Neural progenitor cell (in vitro differentiated cells): ENCODE data around the gene EPHA1. TPM values are rescaled to one million over a fixed set of nuclear protein-coding genes. Genes with fewer than 3 reads are reported as not detected.

Experiments used
- DNase-seq: peaks from one replicate; pipeline ENCODE4 v3.0.0-alpha.2; 2016; ENCODE audit warnings: low spot score
- H2AFZ ChIP-seq: fragments of 200-600 bp; sonication (generic); replicated peaks from 2 replicates; pipeline ENCODE4 v1.6.1; 2016; ENCODE audit warnings: antibody characterized with exemption
- H3F3A ChIP-seq: fragments of 200-600 bp; sonication (generic); 2 replicates; pipeline ENCODE4 v1.6.1; 2016; ENCODE audit warnings: antibody characterized with exemption, low read depth
- H3K27ac ChIP-seq: fragments of 200-600 bp; sonication (generic); 2 replicates; pipeline ENCODE4 v1.5.1; 2016; ENCODE audit warnings: mild to moderate bottlenecking
- H3K27me3 ChIP-seq: fragments of 200-600 bp; sonication (generic); 2 replicates; pipeline ENCODE4 v1.6.1; 2016; ENCODE audit warnings: mild to moderate bottlenecking, moderate library complexity
- H3K36me3 ChIP-seq: fragments of 200-600 bp; sonication (generic); 2 replicates; pipeline ENCODE4 v1.5.1; 2016
- H3K4me1 ChIP-seq: fragments of 200-600 bp; sonication (generic); 2 replicates; pipeline ENCODE4 v1.6.1; 2016; ENCODE audit warnings: mixed run types
- H3K4me2 ChIP-seq: fragments of 200-600 bp; sonication (generic); 2 replicates; pipeline ENCODE4 v1.6.1; 2016
- H3K4me3 ChIP-seq: fragments of 200-600 bp; sonication (generic); 2 replicates; pipeline ENCODE4 v1.5.1; 2016
- H3K79me2 ChIP-seq: fragments of 200-600 bp; sonication (generic); 2 replicates; pipeline ENCODE4 v1.6.1; 2016; ENCODE audit warnings: low read depth
- H3K9ac ChIP-seq: fragments of 200-600 bp; sonication (generic); 2 replicates; pipeline ENCODE4 v1.6.1; 2016
- H3K9me3 ChIP-seq: fragments of 200-600 bp; sonication (generic); 2 replicates; pipeline ENCODE4 v1.5.1; 2016; ENCODE audit warnings: low read depth
- H4K20me1 ChIP-seq: fragments of 200-600 bp; sonication (generic); 2 replicates; pipeline ENCODE4 v1.6.1; 2016; ENCODE audit warnings: low read depth
- H3K27ac Mint-ChIP-seq: 3 replicates; pipeline ENCODE4 v1.8.0; 2021; ENCODE audit warnings: mixed read lengths
- H3K27me3 Mint-ChIP-seq: 2 replicates; pipeline ENCODE4 v1.8.0; 2022; ENCODE audit warnings: low read depth, mild to moderate bottlenecking, inconsistent platforms, moderate library complexity, mixed read lengths; ENCODE audit not compliant: insufficient read depth
- H3K36me3 Mint-ChIP-seq: 3 replicates; pipeline ENCODE4 v1.8.0; 2021; ENCODE audit warnings: mixed read lengths
- H3K4me1 Mint-ChIP-seq: 3 replicates; pipeline ENCODE4 v1.8.0; 2021; ENCODE audit warnings: mixed read lengths
- H3K4me3 Mint-ChIP-seq: 3 replicates; pipeline ENCODE4 v1.8.0; 2021; ENCODE audit warnings: mild to moderate bottlenecking, moderate library complexity, mixed read lengths
- H3K9me3 Mint-ChIP-seq: 3 replicates; pipeline ENCODE4 v1.8.0; 2020; ENCODE audit warnings: mixed read lengths
- CTCF ChIP-seq: fragments of 200-600 bp; sonication (generic); IDR thresholded peaks from 2 replicates; pipeline ENCODE4 v1.5.1; 2017; ENCODE audit warnings: antibody characterized with exemption, mild to moderate bottlenecking
- EZH2 ChIP-seq: fragments of 200-600 bp; sonication (generic); IDR thresholded peaks from 2 replicates; pipeline ENCODE4 v1.6.1; 2017; ENCODE audit warnings: antibody characterized with exemption, mild to moderate bottlenecking, moderate library complexity
- EZH2phosphoT487 ChIP-seq: fragments of 200-600 bp; sonication (generic); IDR thresholded peaks from 2 replicates; pipeline ENCODE4 v1.6.1; 2017; ENCODE audit warnings: antibody characterized with exemption
- total RNA-seq: library from RNA; depleted of rRNA; stranded (reverse); fragments of >200 nt; gene quantifications from 2 replicates; pipeline ENCODE4 v1.2.3, GENCODE V29; 2015; ENCODE audit warnings: low replicate concordance

Gene EPHA1
- total RNA-seq, 1 donor from 2014 or later: 4.1 TPM

GRCh38 chr7:143455942-143456341 is 47.3 kb upstream of the EPHA1 start:
- Histone ChIP-seq H2AFZ (no peak overlapping the region), H3K27ac (no peak overlapping the region), H3K36me3 (no peaks in the 10 kb centered on the region), H3K4me2 (no peak overlapping the region), H3K4me3 (no peak overlapping the region), H3K27me3 (no peaks in the 10 kb centered on the region), H3F3A (no peaks in the 10 kb centered on the region), H3K9ac (no peak overlapping the region), H4K20me1 (no peaks in the 10 kb centered on the region), H3K4me1 (no peaks in the 10 kb centered on the region), H3K9me3 (no peaks in the 10 kb centered on the region), H3K79me2 (no peaks in the 10 kb centered on the region)
- H3K36me3 Mint-ChIP-seq: no peaks in the 10 kb centered on the region
- peaks cover 4% of the 10 kb centered on the region for H3K27me3 Mint-ChIP-seq
- DNase-seq: no peak
- H3K9me3 Mint-ChIP-seq: peaks cover 14% of the 10 kb centered on the region
- TF ChIP-seq EZH2 (no peak), EZH2phosphoT487 (no peak), CTCF (no peak)
- peaks cover 31% of the 10 kb centered on the region for H3K4me1 Mint-ChIP-seq
- H3K4me3 Mint-ChIP-seq: no peak overlapping the region
- no peak overlapping the region for H3K27ac Mint-ChIP-seq

GRCh38 chr7:143455491-143455890 is 46.8 kb upstream of the EPHA1 start:
- no peaks in the 10 kb centered on the region for H3K9me3 ChIP-seq
- no peaks in the 10 kb centered on the region for H3K4me1 ChIP-seq
- no peak overlapping the region for H3K4me2 ChIP-seq
- H3K27ac Mint-ChIP-seq: peak overlapping the region; percentile 44
- TF ChIP-seq EZH2: no peak
- TF ChIP-seq EZH2phosphoT487: no peak
- no peak overlapping the region for H3K4me3 ChIP-seq
- H3K79me2 ChIP-seq: no peaks in the 10 kb centered on the region
- H3K27ac ChIP-seq: no peak overlapping the region
- no peaks in the 10 kb centered on the region for H3K27me3 ChIP-seq
- peak overlapping the region; percentile 61 for H2AFZ ChIP-seq
- peaks cover 31% of the 10 kb centered on the region for H3K4me1 Mint-ChIP-seq
- H3K9me3 Mint-ChIP-seq: peaks cover 9% of the 10 kb centered on the region
- H3K27me3 Mint-ChIP-seq: peaks cover 4% of the 10 kb centered on the region
- H3K36me3 ChIP-seq: no peaks in the 10 kb centered on the region
- no peak overlapping the region for H3K9ac ChIP-seq
- no peak overlapping the region for H3K4me3 Mint-ChIP-seq
- no peaks in the 10 kb centered on the region for H4K20me1 ChIP-seq
- H3K36me3 Mint-ChIP-seq: no peaks in the 10 kb centered on the region
- no peak for DNase-seq
- H3F3A ChIP-seq: no peaks in the 10 kb centered on the region

- H3K9me3 ChIP-seq: no peaks in the 10 kb centered on the region
- H3K9me3 Mint-ChIP-seq: peaks cover 7% of the 10 kb centered on the region
- H2AFZ ChIP-seq: no peak overlapping the region
- no peaks in the 10 kb centered on the region for H3K36me3 Mint-ChIP-seq
- no peaks in the 10 kb centered on the region for H3K4me1 ChIP-seq
- H3K27me3 Mint-ChIP-seq: peaks cover 4% of the 10 kb centered on the region
- TF ChIP-seq CTCF (no peak), EZH2 (no peak), EZH2phosphoT487 (no peak)
- H3K4me1 Mint-ChIP-seq: peaks cover 31% of the 10 kb centered on the region
- H3K27ac Mint-ChIP-seq: no peak overlapping the region
- no peak overlapping the region for H3K4me3 Mint-ChIP-seq
- H4K20me1 ChIP-seq: no peaks in the 10 kb centered on the region
- no peaks in the 10 kb centered on the region for H3K79me2 ChIP-seq
- H3F3A ChIP-seq: no peaks in the 10 kb centered on the region
- H3K27ac ChIP-seq: no peak overlapping the region
- H3K9ac ChIP-seq: no peak overlapping the region
- H3K27me3 ChIP-seq: no peaks in the 10 kb centered on the region
- no peak overlapping the region for H3K4me2 ChIP-seq
- no peak for DNase-seq
- H3K36me3 ChIP-seq: no peaks in the 10 kb centered on the region
- no peak overlapping the region for H3K4me3 ChIP-seq
Observed at GRCh38 chr7:143454091-143454680, 45.5 kb upstream of the EPHA1 start.

DNA sequence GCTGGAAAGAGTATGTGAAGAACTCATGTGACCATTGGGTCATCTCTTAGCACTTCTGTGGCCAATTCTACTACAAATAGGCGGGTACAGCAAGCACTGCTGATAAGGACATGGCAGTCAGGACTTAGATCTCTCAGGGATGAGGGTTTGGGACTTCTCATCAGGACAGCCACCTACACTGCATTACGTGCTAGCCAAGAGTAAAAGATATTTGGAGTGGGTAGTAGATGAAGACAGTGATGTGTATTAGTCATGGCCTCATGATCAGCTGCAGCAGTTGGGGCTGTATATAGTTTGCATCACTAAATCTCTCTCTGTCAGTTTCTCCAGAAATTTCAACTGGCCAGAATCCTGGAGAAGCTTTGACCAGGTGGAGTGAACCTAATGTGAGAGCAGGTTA is 43.8 kb upstream of the EPHA1 start:
- Mint-ChIP-seq H3K4me1 (peaks cover 36% of the 10 kb centered on the region), H3K36me3 (no peaks in the 10 kb centered on the region), H3K9me3 (peaks cover 7% of the 10 kb centered on the region), H3K27ac (peak overlapping the region; percentile 81), H3K4me3 (no peak overlapping the region), H3K27me3 (peaks cover 3% of the 10 kb centered on the region)
- no peaks in the 10 kb centered on the region for H3F3A ChIP-seq
- no peaks in the 10 kb centered on the region for H4K20me1 ChIP-seq
- no peak overlapping the region for H2AFZ ChIP-seq
- H3K9ac ChIP-seq: no peak overlapping the region
- H3K4me1 ChIP-seq: peaks cover 7% of the 10 kb centered on the region
- no peak for DNase-seq
- no peaks in the 10 kb centered on the region for H3K36me3 ChIP-seq
- no peak overlapping the region for H3K4me2 ChIP-seq
- no peaks in the 10 kb centered on the region for H3K9me3 ChIP-seq
- TF ChIP-seq EZH2phosphoT487: no peak
- no peak for TF ChIP-seq EZH2
- no peak overlapping the region for H3K27ac ChIP-seq
- H3K27me3 ChIP-seq: no peaks in the 10 kb centered on the region
- no peaks in the 10 kb centered on the region for H3K79me2 ChIP-seq
- H3K4me3 ChIP-seq: no peak overlapping the region
